ENCODE results near the gene MFN2.

The MFN2 gene

GRCh38 chr1:12015001-12015491 lies 34.8 kb downstream of the MFN2 start:
- no peak for TF ChIP-seq CTCF (conservative IDR thresholded peaks at IDR 0.05; ENCODE audit: low read depth)
- ChIA-PET CTCF (interaction anchor here (0.6 kb wide), 1 partner anchor 103 kb away, joined by 3 read pairs; no protein-coding TSS in a partner anchor), POLR2A (ENCODE audit: low non-redundant PET) (no interaction called here)
- peak overlapping the region; percentile 59 for H3K27ac ChIP-seq
- DNase-seq (ENCODE audit: low spot score): peak; percentile 36

- H3K27ac ChIP-seq: peak overlapping the region; percentile 59
- TF ChIP-seq CTCF (conservative IDR thresholded peaks at IDR 0.05; ENCODE audit: low read depth): no peak
- POLR2A ChIA-PET (ENCODE audit: low non-redundant PET): no interaction called here
- DNase-seq (ENCODE audit: low spot score): no peak
- CTCF ChIA-PET: interaction anchor here (0.6 kb wide), 2 partner anchors 59 to 103 kb away, joined by 3 read pairs; no protein-coding TSS in a partner anchor
Measured at GRCh38 chr1:12015499-12015898, 35.3 kb downstream of the MFN2 start.

GRCh38 chr1:12016182-12016581 lies 35.9 kb downstream of the MFN2 start:
- H3K27ac ChIP-seq: no peak overlapping the region
- ChIA-PET CTCF (interaction anchor here (0.6 kb wide), 1 partner anchor 58 kb away, joined by 3 read pairs; no protein-coding TSS in a partner anchor), POLR2A (ENCODE audit: low non-redundant PET) (no interaction called here)

GRCh38 chr1:12019858-12020509 lies 39.7 kb downstream of the MFN2 start:
- TF ChIP-seq CTCF (conservative IDR thresholded peaks at IDR 0.05; ENCODE audit: low read depth): no peak
- ChIA-PET CTCF (no interaction called here), POLR2A (ENCODE audit: low non-redundant PET) (no interaction called here)
- peak overlapping the region; percentile 72 for H3K27ac ChIP-seq
- peak; percentile 10 for DNase-seq (ENCODE audit: low spot score)

More at GRCh38 chr1:12016182-12016581, 35.9 kb downstream of the MFN2 start:
- no peak for TF ChIP-seq CTCF (conservative IDR thresholded peaks at IDR 0.05; ENCODE audit: low read depth)
- no peak for DNase-seq (ENCODE audit: low spot score)

GRCh38 chr1:12021616-12022015 lies 41.4 kb downstream of the MFN2 start:
- no peak for DNase-seq (ENCODE audit: low spot score)
- no peak for TF ChIP-seq CTCF (conservative IDR thresholded peaks at IDR 0.05; ENCODE audit: low read depth)
- POLR2A ChIA-PET (ENCODE audit: low non-redundant PET): no interaction called here
- CTCF ChIA-PET: no interaction called here
- no peak overlapping the region for H3K27ac ChIP-seq

GRCh38 chr1:12022036-12022435 lies 41.8 kb downstream of the MFN2 start:
- no peak for TF ChIP-seq CTCF (conservative IDR thresholded peaks at IDR 0.05; ENCODE audit: low read depth)
- peak overlapping the region; percentile 25; the same call in 1 of the 2 replicates for H3K27ac ChIP-seq
- CTCF ChIA-PET: no interaction called here
- DNase-seq (ENCODE audit: low spot score): no peak
- POLR2A ChIA-PET (ENCODE audit: low non-redundant PET): no interaction called here
